ENCODE measurements around the gene ABCD1.

ABCD1 gene

DNA sequence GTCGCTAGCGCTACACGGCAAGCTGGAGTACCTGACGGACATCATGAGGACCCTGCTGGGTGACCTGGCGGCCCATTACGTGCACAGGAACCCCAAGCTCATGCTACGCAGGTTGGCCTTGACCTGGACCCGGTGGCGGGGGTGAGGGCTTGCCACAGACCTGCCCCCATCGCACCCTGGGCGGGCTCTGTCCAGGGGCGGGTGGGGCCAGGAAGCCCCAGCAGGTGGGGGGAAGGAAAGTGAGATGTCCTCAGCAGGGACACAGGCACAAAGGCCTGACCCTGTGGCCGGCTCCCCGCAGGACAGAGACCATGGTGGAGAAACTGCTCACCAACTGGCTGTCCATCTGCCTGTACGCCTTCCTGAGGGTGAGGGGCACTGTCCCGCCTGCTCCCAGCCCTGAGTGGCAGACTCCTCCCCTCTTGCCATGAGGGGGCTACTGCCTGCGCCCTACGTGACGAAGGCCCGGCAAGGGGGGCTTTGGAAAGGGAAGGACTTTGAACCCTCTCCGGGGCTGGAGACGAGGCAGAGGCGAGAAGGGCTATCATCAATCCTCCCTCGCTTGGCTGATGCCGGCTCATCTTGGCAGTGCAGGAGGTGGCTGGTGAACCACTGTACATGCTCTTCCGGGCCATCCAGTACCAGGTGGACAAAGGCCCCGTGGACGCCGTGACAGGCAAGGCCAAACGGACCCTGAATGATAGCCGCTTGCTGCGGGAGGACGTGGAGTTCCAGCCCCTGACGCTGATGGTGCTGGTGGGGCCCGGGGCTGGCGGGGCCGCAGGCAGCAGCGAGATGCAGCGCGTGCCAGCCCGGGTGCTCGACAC lies 50.9 kb downstream of the ABCD1 start:
- no peak for DNase-seq

DNA sequence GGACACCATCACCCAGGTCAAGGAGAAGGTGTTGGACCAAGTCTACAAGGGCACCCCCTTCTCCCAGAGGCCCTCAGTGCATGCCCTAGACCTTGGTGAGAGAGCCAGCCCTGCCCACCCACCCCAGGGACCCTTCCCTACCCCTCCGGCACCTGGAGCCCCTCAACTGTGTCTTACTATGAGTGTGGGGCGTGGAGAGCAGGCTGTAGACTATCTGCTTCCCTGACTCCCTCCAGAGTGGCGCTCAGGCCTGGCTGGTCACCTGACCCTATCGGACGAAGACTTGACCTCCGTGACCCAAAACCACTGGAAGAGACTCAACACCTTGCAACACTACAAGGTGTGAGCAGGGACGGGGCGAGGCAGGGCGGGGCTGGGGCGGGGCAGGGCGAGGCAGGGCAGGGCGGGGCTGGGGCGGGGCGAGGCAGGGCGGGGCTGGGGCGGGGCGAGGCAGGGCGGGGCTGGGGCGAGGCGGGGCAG lies 51.5 kb downstream of the ABCD1 start:
- no peak for DNase-seq

DNA sequence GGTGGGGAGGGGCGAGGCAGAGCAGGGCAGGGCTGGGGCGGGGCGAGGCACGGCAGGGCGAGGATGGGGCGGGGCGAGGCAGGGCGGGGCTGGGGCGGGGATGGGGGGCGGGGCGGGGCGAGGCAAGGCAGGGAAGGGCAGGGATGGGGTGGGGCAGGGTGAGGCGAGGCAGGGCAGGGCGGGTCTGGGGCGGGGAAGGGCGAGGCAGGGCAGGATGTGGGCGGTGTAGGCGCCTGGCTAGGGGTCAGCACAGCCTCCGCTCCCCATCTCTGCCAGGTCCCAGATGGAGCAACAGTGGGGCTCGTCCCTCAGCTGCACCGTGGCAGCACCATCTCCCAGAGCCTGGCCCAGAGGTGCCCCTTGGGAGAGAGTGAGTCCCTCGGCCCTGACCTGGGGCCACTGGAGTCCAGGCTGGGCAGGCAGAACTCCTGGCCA lies 52.0 kb downstream of the ABCD1 start:
- DNase-seq: no peak

DNA sequence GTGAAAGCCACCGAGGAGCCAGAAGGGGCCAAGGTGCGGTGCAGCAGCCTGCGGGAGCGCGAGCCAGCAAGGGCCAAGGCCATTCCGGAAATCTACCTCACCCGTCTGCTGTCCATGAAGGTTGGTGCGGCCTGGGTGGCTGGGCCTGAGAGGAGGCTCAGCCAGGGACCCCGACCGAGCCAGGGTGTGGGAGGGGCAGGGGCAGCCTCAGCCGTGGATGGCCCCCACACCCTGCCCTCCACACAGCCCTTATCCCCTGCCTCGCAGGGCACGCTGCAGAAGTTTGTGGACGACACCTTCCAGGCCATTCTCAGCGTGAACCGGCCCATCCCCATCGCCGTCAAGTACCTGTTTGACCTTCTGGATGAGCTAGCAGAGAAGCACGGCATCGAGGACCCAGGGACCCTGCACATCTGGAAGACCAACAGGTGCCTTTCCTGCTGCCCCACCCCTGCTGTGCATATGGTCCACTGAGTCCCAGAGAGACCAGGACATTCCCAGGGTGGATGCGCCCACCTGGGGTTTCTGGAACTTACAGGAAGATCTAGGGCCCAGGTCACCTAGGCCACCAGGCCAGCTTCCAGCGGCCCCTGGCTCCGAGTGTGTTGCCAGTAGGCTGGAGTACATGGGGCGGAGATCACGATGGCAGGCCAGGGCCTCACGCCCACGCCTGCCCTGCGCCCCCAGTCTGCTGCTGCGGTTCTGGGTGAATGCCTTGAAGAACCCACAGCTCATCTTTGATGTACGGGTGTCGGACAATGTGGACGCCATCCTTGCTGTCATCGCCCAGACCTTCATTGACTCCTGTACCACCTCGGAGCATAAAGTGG lies 52.8 kb downstream of the ABCD1 start:
- DNase-seq: no peak

DNA sequence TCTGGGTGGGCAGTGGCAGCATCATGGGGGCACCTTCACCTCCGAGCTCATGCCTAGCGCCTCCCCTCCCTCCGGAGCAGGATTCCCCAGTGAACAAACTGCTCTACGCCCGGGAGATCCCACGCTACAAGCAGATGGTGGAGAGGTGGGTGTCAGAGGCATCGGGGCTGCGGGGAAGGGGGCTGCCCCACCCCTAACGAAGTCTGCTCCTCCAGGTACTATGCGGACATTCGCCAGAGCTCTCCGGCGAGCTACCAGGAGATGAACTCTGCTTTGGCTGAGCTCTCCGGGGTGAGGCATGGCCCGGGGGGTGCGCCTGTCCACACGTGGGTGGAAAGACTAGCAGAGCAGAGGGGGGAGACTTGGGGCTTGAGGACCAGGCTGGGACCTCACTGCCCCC lies 53.5 kb downstream of the ABCD1 start:
- DNase-seq: no peak

DNA sequence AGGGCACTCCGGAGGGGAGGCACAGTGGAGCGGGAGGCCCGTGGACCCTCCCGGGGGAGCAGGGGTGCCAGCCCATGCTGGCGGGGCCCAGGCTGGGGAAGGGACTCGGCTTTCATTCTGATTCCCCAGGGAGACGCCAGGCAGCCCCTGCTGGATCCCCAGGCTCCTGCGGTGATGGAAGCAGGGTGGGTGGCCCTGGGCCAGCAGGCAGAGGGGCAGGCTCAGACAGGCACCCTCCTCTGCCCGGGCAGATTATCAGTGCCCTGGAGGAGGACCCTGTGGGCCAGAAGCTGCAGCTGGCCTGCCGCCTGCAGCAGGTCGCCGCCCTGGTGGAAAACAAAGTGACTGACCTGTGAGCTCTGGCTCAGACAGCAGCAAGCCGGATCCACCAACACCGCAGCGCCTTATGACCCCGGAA lies 54.0 kb downstream of the ABCD1 start:
- no peak for DNase-seq

DNA sequence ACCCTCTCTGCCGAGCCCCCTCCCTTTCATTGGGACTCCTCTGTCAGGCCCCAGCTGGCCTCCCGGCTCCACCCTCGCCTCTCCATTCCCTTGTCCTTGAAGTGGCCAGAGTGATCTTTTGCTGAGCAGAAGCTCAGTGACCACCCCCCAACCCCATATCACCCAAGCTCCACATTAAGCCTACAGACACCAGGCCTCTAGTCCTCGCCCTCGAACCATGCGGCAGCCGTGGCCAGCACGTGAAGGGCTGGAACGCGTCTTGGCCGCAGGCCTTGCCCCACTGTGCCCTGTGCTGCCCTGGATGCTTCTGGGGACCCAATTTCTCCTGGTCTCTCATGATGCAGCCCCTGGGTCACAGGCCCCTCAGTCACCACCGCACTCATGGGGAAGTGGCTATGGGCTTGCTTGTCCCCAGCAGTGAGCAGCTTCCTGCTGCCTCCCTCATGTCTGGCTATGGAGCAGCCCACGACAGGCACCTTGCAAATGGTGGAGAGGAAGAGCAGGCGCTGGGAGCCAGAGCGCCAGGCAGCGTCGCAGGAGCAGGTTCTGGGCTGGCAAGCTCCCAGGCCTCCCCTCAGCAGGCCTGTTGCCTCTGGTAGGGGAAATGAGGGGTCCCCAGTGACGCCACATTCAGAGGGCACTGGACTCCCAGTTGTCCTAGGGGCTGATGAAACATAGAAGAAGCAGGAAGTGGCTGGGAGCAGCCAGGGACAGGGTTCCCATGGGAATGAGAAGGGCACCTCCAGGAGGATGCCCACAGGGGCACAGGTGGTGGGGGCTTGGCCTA lies 55.4 kb downstream of the ABCD1 start:
- DNase-seq: no peak

DNA sequence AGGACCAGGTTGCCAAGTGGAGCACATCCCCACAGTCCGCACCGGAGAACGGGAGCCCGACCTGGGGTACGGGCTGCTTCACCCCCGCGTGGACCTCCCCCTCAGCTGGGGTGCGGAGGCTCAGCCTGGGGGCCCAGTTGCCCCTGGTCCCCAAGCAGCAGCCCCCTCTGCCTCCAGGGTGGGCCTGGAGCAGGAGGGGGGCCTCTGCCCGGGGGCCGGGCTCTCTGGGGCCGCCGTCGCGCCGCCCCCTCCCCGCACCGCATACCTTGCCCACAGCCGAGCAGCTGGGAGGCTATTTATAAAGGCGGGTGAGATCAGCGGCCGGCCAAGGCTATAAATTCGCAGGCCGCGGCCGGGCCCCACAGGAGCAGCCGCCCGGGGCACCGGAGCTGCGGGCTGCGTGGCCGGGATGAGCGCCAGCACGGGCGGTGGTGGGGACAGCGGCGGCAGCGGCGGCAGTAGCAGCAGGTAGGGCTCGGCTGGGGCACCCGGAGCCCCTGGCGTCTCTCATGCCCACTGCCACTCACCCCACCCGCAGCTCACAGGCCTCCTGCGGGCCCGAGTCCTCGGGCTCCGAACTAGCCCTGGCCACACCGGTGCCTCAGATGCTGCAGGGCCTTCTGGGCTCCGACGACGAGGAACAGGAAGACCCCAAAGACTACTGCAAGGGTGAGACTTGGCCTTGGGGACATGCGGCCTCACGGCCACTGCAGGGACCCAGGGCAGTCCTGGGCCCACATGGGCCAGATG lies 56.2 kb downstream of the ABCD1 start, which contains the start of gene SRPK3:
SRPK3 (plus strand) TSS at position 364 of the 750 bp plus-strand sequence; CDS start at position 410, 46 bp downstream.
- no peak for DNase-seq

DNA sequence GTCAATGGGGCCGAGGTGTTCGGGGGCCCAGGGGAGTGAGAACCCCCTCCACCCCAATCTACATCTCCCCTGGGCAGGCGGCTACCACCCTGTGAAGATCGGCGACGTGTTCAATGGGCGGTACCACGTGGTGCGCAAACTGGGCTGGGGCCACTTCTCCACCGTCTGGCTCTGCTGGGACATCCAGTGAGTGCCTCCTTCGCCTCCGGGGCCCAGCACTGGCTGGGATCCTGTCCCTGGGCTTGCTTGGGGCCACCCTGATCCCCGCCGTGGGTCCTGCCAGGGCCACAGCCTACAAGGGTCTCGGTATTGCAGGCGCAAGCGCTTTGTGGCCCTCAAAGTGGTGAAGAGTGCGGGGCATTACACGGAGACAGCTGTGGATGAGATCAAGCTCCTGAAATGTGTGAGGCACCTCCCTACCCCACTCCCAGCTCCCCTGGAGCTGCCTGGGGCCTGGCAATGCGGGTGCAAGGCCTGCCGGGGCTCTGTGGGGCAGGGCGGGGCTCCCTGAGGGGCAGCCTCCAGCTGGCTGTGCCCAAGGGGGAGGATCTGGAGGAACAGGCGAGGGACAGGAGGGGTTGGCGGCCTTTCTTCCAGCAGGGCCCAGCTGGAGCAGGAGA lies 56.9 kb downstream of the ABCD1 start:
- DNase-seq: no peak

DNA sequence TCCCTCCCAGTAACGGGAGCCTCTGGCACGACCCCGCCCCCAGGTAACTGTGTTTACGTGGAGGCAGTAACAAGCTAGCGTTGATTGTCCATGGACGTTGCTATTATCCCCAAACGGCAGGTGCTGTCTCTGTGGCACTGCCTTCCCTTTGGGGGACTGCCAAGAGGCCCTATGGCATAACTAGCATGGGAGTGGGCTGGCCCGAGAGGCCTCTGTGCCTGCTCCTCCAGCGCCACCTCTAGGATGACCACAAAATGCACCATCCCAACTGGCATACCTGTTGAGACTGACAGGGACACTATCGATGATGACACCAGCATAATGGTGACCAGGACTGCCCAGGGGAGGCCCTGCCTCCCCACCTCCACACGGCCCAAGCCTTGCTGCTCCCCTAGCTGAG lies 57.7 kb downstream of the ABCD1 start:
- DNase-seq: no peak

DNA sequence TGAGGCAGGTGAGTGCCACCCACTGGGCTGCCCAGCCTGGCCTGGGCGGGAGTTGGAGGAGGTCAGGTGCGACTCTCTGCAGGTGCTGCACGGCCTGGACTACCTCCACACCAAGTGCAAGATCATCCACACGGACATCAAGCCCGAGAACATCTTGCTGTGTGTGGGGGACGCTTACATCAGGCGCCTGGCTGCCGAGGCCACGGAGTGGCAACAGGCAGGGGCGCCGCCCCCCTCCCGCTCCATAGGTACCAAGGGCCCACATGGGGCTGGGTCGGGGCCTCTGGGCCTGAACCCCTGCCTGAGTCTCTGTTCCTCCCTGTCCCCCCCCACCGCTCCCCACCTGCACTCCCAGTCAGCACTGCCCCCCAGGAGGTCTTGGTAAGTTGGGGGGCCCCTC lies 58.2 kb downstream of the ABCD1 start:
- no peak for DNase-seq

DNA sequence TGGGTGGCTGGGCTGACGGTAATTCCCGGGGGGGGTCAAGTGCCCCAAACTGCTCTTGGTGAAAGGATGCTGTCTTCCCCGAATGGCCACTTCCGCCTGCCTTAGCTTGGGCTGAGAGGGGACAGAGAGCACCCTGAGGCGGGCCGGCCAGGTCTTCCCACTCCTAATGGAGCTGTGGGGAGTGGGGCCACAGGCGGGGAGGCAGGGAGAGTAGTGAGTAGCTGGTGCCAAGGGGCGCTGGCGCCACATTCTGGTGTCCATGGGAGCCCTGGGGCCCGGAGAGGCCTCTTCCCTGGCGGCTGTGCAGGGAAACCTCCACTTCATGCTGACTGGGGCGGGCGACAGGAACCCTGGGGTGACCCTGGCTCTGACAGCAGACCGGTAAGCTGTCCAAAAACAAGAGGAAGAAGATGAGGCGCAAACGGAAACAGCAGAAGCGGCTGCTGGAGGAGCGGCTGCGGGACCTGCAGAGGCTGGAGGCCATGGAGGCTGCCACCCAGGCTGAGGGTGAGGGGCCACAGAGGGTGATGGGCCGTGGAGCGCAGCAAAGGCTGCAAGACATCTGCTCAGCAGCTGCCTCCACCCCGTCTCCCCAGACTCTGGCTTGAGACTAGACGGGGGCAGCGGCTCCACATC lies 58.8 kb downstream of the ABCD1 start:
- no peak for DNase-seq

DNA sequence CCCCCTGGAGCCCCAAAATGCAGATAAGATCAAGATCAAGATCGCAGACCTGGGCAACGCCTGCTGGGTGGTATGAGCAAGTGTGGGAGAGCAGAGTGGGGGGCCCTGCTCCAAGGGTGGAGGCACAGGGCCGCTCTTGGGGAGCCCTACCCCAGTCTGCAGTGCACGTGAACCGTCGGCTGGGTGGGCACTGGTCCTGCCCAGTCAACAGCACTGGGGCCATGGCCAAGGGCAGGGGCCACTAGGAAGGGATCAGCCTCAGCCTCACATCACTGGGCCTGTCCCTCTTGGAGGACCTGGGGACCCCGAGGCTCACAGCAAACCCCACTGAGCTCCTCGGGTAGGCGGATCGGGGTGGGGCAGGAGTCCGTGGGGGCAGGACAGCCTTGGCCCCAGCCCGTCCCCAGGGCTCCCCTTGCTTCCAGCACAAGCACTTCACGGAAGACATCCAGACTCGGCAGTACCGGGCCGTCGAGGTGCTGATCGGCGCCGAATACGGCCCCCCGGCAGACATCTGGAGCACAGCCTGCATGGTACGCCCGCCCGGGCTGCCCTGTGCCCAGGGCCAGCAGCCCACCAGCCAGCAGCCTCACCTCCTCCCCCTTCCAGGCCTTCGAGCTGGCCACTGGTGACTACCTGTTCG lies 59.8 kb downstream of the ABCD1 start:
- DNase-seq: no peak

DNA sequence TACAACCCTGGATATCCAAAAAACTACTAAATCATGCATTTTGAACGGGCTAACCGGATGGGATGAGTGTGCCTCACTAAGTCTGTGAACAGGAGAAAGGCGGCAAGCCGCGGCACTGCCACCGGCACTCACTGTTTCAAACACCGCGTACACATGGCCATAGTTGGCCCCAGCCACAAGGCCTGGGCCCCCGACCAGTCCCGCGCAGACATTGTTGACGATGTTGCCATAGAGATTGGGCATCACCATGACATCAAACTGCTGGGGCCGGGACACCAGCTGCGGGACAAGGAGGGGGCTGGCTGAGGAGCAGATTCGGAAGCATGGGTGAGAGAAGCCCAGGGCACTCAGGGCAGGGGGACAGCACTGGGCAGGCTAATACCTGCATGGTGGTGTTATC lies 62.0 kb downstream of the ABCD1 start:
- DNase-seq: no peak

DNA sequence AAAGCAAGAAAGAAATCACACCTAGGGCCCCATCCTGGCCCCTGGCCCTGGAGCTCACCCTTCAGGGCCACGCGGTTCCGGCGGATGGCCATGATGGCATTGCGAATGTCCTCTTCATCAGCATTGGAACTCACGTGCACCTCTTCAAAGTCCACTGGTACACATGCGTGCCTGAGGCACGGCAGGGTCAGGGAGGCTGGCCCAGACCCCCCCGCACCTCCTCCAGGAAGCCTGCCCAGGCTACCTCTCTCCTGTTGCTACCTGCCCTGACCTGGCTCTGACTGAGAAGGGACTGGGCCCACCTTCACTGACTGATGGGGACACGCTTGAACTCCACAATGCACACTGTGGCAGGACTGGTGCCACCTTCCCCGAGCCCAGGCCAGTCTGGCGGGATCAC lies 65.0 kb downstream of the ABCD1 start:
- no peak for DNase-seq

DNA sequence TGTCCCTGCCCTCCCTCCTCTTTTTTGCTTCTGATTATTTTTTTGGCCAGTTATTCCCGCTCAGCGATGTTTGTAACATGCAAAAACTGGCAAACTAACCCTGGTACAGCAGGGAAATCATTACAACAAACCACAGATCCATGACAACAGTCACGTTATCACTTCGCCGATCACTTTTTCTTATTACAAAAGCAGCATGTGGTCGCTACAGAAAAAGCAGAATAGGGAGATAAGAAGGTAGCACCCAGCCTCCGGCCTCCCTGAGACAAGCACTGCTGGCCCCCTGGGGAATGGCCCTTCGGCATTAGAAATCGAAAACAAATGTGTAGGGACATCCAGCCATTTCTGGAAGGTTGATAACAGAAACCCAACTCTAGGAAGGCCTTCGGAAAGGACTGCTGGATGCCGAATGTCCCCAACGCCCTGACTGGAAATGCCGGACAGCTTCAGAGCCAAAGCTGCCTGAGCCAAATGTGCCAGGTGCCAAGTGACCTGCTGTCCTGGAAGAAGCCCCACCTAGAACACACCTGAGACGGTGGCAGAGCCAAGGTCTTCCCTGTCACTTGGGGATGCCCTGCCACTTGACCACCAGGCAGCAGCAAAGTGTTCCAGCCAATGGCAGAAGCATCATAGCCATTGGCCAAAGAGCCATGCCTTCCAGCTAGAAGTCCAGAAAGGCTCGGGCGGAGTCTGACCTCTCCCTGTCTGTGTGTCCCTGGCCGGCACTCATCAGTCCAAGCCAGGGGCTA lies 66.6 kb downstream of the ABCD1 start:
- no peak for DNase-seq

DNA sequence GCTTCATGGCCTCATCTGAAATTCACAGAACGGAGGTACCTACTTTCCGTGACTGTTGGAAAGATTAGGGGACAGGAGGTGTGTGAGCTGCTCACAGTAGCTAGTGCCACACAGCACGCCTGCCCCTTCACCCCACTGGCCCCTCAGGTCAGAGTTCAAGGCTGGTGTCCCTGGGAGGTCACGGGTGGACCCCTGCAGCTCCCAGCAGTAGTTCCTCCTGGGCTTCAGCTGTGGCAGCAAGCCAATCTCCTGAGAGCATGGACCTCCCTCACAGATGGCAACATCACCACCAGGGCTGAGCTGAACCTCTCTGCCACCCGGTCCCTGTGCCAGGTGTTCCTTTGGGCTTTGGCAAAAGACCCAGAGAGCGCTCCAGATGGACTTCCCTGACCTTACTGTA lies 67.7 kb downstream of the ABCD1 start:
- no peak for DNase-seq

DNA sequence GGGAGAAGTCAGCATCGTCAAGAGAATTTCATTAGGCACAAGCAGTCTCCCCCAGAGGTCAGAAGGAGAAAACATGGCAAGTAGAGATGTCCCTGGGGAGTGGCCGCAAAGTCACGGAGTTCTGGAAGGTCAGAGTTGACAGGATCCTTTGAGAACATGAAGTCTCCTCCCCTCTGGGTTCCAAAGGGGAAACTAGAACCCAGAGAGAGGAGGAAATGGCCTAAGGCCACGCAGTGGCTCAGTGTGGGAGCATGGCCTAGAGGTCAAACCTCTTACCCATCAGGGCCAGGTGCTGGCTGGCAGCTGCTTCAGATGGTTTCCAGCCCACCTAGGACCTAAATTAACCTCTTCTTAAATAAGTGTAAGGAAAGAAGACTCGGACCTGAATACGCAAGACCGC lies 68.6 kb downstream of the ABCD1 start:
- no peak for DNase-seq
